Medulla oblongata (tissue), 1 donor: ENCODE results near the gene ATG9B.

Experiments used
- DNase-seq: peaks from one replicate; pipeline ENCODE4 v3.0.0-alpha.2; 2015; ENCODE audit errors: extremely low spot score

ATG9B gene

GRCh38 chr7:150967349-150967748, 56.9 kb downstream of the ATG9B start:
- DNase-seq = no peak

- DNase-seq = no peak
Measured at GRCh38 chr7:150966002-150966401, 58.3 kb downstream of the ATG9B start.

- no peak for DNase-seq
Measured at GRCh38 chr7:150965273-150965830, 58.9 kb downstream of the ATG9B start.
